Measurements from ENCODE around the gene HERPUD2. TPM values are rescaled to one million over a fixed set of nuclear protein-coding genes. Genes with fewer than 3 reads are reported as not detected.

The HERPUD2 gene
- total RNA-seq, 1 experiment from 2014 or later, result 36.4 TPM

Other genes starting within 250 kb of the HERPUD2 start
- 292 TPM for gene SEPTIN7, start 105.9 kb upstream of the HERPUD2 start, total RNA-seq (2021; ENCODE audit: unreplicated experiment)

Measured in Panc1 (cell line).